A549 (cell line): ENCODE measurements around the gene P4HA1. TPM values are rescaled to one million over a fixed set of nuclear protein-coding genes. Genes with fewer than 3 reads are reported as not detected.

Experiments
- ATAC-seq, 2 experiments: fragments of 200-7000 bp in 1 of 2; fragments of >200 bp in 1 of 2; cut with Nextera tagmentation in 1 of 2; cut with Tn5 transposase in 1 of 2; 3 replicates each; pipeline versions ENCODE4 v1.8.0 to v1.9.1; 2018 to 2020; ENCODE audit warnings: mild to moderate bottlenecking in 1 of 2, moderate library complexity in 1 of 2
- CTCF ChIA-PET: fragments of 300-600 bp; sonication (Branson Sonifier 250); formaldehyde crosslinking; extraction: SDS; loops from one replicate; lab custom pipeline; 2021; ENCODE audit warnings: antibody characterized with exemption, inconsistent platforms; lab: Yijun Ruan, JAX
- POLR2A ChIA-PET: fragments of 350-600 bp; formaldehyde crosslinking; extraction: SDS; loops from one replicate; lab custom pipeline; 2021; ENCODE audit warnings: antibody characterized with exemption, inconsistent platforms; lab: Yijun Ruan, JAX
- DNase-seq, 2 experiments: peaks; one replicate each; pipeline versions ENCODE4 v3.0.0 to v3.0.0-alpha.2; 2011 to 2016; ENCODE audit warnings: low read depth in 1 of 2, low spot score in 1 of 2
- FAIRE-seq: peaks from 2 replicates; lab custom pipeline; 2011; peaks lifted over from hg19 to GRCh38; lab: Jason Lieb, UNC
- H3K27ac ChIP-seq, 2 experiments: fragments of >200 bp; sonication (Bioruptor Twin); formaldehyde crosslinking; 3 replicates each; pipeline ENCODE4 v1.5.1; 2016 to 2017
- H3K4me1 ChIP-seq: fragments of >200 bp; sonication (Bioruptor Twin); formaldehyde crosslinking; 3 replicates; pipeline ENCODE4 v1.6.1; 2016
- H3K4me2 ChIP-seq: fragments of >200 bp; sonication (Bioruptor Twin); formaldehyde crosslinking; 3 replicates; pipeline ENCODE4 v1.6.1; 2016
- H3K4me3 ChIP-seq: fragments of >200 bp; sonication (Bioruptor Twin); formaldehyde crosslinking; 3 replicates; pipeline ENCODE4 v1.5.1; 2016
- H3K9me3 ChIP-seq: fragments of >200 bp; sonication (Bioruptor Twin); formaldehyde crosslinking; 3 replicates; pipeline ENCODE4 v1.6.1; 2016
- CBX2 ChIP-seq: fragments of 200-600 bp; sonication (generic); IDR thresholded peaks from 2 replicates; pipeline ENCODE4 v1.6.1; 2016; ENCODE audit warnings: low read depth, mild to moderate bottlenecking, borderline replicate concordance
- CHD2 ChIP-seq: fragments of 150-350 bp; IDR thresholded peaks from 2 replicates; pipeline ENCODE4 v1.6.1; 2014; ENCODE audit warnings: low read length; ENCODE audit not compliant: partially characterized antibody
- CHD4 ChIP-seq: fragments of 200-600 bp; sonication (generic); IDR thresholded peaks from 2 replicates; pipeline ENCODE4 v1.6.1; 2016; ENCODE audit warnings: antibody characterized with exemption, mild to moderate bottlenecking, borderline replicate concordance
- ESRRA ChIP-seq: fragments of 150-350 bp; IDR thresholded peaks from 2 replicates; pipeline ENCODE4 v1.6.1; 2014; ENCODE audit warnings: mild to moderate bottlenecking, low read length, borderline replicate concordance
- FOSL2 ChIP-seq, 2 experiments: fragments of 450-650 bp in 1 of 2; fragments of >200 bp in 1 of 2; sonication (Bioruptor Twin) in 1 of 2; formaldehyde crosslinking; IDR thresholded peaks; 2 replicates each; pipeline versions ENCODE4 v1.5.0 to v1.6.1; 2016 to 2020; ENCODE audit warnings: mild to moderate bottlenecking in 1 of 2, moderate library complexity in 1 of 2
- HDAC2 ChIP-seq: fragments of 200-600 bp; sonication (generic); IDR thresholded peaks from 2 replicates; pipeline ENCODE4 v1.6.1; 2016
- HEYL ChIP-seq: fragments of 250-450 bp; sonication (Bioruptor Pico); IDR thresholded peaks from 2 replicates; pipeline ENCODE4 v1.8.0; 2021; ENCODE audit warnings: mild to moderate bottlenecking, moderate library complexity
- HOXA7 ChIP-seq: fragments of 250-450 bp; sonication (Bioruptor Pico); IDR thresholded peaks from 2 replicates; pipeline ENCODE4 v1.5.0; 2020; ENCODE audit warnings: mild to moderate bottlenecking, moderate library complexity
- HOXB13 ChIP-seq: fragments of 250-450 bp; sonication (Bioruptor Pico); IDR thresholded peaks from 2 replicates; pipeline ENCODE4 v1.5.0; 2020; ENCODE audit warnings: low read depth, mild to moderate bottlenecking, moderate library complexity
- HOXB5 ChIP-seq: fragments of 250-450 bp; sonication (Bioruptor Pico); IDR thresholded peaks from 2 replicates; pipeline ENCODE4 v1.5.0; 2020; ENCODE audit warnings: mild to moderate bottlenecking, moderate library complexity
- JUN ChIP-seq, 2 experiments: fragments of >200 bp; sonication (Bioruptor Twin); formaldehyde crosslinking; IDR thresholded peaks; 2 replicates in 1 of 2; 3 replicates in 1 of 2; pipeline ENCODE4 v1.6.1; 2016 to 2017
- KDM1A ChIP-seq: fragments of 200-600 bp; sonication (generic); IDR thresholded peaks from 2 replicates; pipeline ENCODE4 v1.6.1; 2016; ENCODE audit warnings: low read depth, mild to moderate bottlenecking
- KDM5A ChIP-seq: fragments of 200-600 bp; sonication (generic); IDR thresholded peaks from 2 replicates; pipeline ENCODE4 v1.6.1; 2016; ENCODE audit warnings: antibody characterized with exemption, mild to moderate bottlenecking
- MYC ChIP-seq: IDR thresholded peaks from 2 replicates; pipeline ENCODE4 v1.6.1; 2012; ENCODE audit warnings: mild to moderate bottlenecking, inconsistent platforms, low read length, improper control_type of control experiment, borderline replicate concordance
- NFE2L2 ChIP-seq: fragments of 150-350 bp; conservative IDR thresholded peaks from 2 replicates; pipeline ENCODE4 v1.6.1; 2014; ENCODE audit warnings: low read length
- NPAS2 ChIP-seq: fragments of 250-450 bp; sonication (Bioruptor Pico); IDR thresholded peaks from 2 replicates; pipeline ENCODE4 v1.8.0; 2022; ENCODE audit warnings: mild to moderate bottlenecking, moderate library complexity, borderline replicate concordance
- POLR2A ChIP-seq: IDR thresholded peaks from 2 replicates; pipeline ENCODE4 v1.6.1; 2012; ENCODE audit warnings: mild to moderate bottlenecking, low read length
- POLR2AphosphoS2 ChIP-seq: conservative IDR thresholded peaks from 2 replicates; pipeline ENCODE4 v1.6.1; 2012; ENCODE audit warnings: low read length, improper control_type of control experiment, inconsistent platforms
- RAD21 ChIP-seq, 2 experiments: fragments of >200 bp in 1 of 2; sonication (Bioruptor Twin) in 1 of 2; formaldehyde crosslinking in 1 of 2; IDR thresholded peaks in 1 of 2; conservative IDR thresholded peaks in 1 of 2; 2 replicates in 1 of 2; 3 replicates in 1 of 2; pipeline ENCODE4 v1.6.1; 2012 to 2018; ENCODE audit warnings: inconsistent platforms in 1 of 2
- RARB ChIP-seq: fragments of 250-450 bp; sonication (Bioruptor Pico); IDR thresholded peaks from 2 replicates; pipeline ENCODE4 v1.8.0; 2021; ENCODE audit warnings: mild to moderate bottlenecking, moderate library complexity
- SMC3 ChIP-seq: fragments of >200 bp; sonication (Bioruptor Twin); formaldehyde crosslinking; IDR thresholded peaks from 3 replicates; pipeline ENCODE4 v1.6.1; 2018; ENCODE audit warnings: inconsistent platforms
- TP53 ChIP-seq: fragments of 250-450 bp; sonication (Bioruptor Pico); IDR thresholded peaks from 2 replicates; pipeline ENCODE4 v1.5.0; 2021; ENCODE audit warnings: mild to moderate bottlenecking, moderate library complexity
- WGBS: methylation state at CpG from one replicate; pipeline ENCODE4 v1.1.6; 2017; ENCODE audit errors: missing lambda C conversion rate; 5-methylcytosine and 5-hydroxymethylcytosine counted together
- polyA plus RNA-seq, 4 experiments: library from polyadenylated mRNA; depleted of rRNA in 3 of 4; stranded (reverse); fragments of >200 nt; fragmentation: RNase III in 1 of 4; extraction: RNeasy Plus Mini Kit Qiagen cat#74134 plus additional on column Dnase treatment in 1 of 4; gene quantifications; 2 replicates in 3 of 4; 3 replicates in 1 of 4; pipeline ENCODE4 v1.2.3, GENCODE V29; 2011 to 2017
- TF ChIP-seq, protein P1 (sequence below): fragments of >200 bp; sonication (Bioruptor Twin); formaldehyde crosslinking; IDR thresholded peaks from 3 replicates; pipeline ENCODE4 v1.6.1; 2016
- TF ChIP-seq, protein P2 (sequence below): fragments of 250-450 bp; sonication (Bioruptor Pico); IDR thresholded peaks from 2 replicates; pipeline ENCODE4 v1.5.0; 2021; ENCODE audit warnings: mild to moderate bottlenecking, moderate library complexity, borderline replicate concordance
- TF ChIP-seq, protein P3 (sequence below): fragments of 200-600 bp; sonication (generic); IDR thresholded peaks from 2 replicates; pipeline ENCODE4 v1.6.1; 2016; ENCODE audit warnings: antibody characterized with exemption, mild to moderate bottlenecking, moderate library complexity
- TF ChIP-seq, protein P4 (sequence below): fragments of 150-350 bp; IDR thresholded peaks from 2 replicates; pipeline ENCODE4 v1.6.1; 2014; ENCODE audit warnings: low read depth, mild to moderate bottlenecking, low read length
- TF ChIP-seq, protein P5 (sequence below): fragments of >200 bp; sonication (Bioruptor Twin); formaldehyde crosslinking; IDR thresholded peaks from 3 replicates; pipeline ENCODE4 v1.5.1; 2016

The P4HA1 gene
- polyA plus RNA-seq, 2 of the 4 experiments (the other 2 are of a cell fraction), result 23.7 to 49.0 TPM

DNA sequence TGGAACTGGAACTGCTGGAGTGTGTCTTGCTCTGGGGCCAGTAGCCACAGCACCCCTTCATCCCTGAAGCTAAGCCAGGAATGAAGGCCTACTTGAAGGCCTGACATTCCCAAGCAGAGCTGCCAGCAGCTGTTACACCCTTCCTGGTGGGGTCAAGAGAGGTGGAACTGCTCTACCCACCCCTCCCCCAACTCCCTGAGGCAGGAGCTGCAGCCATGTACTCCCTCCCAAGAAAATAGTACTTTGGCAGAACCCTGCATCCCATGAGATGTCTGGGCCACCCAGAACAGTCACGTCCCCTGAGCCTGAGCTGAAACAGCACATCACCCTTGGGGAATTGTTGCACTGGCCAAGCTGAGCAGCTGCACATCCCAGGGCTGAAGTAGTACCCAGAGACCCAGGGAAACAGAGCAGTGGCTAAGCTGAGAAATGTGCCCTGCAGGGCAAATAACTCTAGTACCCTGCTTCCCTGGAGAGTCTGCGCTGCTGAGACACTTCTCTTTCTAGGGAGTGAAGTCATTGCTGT, 78.6 kb downstream of the P4HA1 start:
- no peak for DNase-seq
- H3K4me1 ChIP-seq, result peaks cover 7% of the 10 kb centered on the region; the same call in 2 of the 3 replicates
- TF ChIP-seq, protein P1, sequence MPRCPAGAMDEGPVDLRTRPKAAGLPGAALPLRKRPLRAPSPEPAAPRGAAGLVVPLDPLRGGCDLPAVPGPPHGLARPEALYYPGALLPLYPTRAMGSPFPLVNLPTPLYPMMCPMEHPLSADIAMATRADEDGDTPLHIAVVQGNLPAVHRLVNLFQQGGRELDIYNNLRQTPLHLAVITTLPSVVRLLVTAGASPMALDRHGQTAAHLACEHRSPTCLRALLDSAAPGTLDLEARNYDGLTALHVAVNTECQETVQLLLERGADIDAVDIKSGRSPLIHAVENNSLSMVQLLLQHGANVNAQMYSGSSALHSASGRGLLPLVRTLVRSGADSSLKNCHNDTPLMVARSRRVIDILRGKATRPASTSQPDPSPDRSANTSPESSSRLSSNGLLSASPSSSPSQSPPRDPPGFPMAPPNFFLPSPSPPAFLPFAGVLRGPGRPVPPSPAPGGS, result no peak
- TF ChIP-seq CHD2, result no peak
- no peak for TF ChIP-seq JUN (IDR thresholded peaks at IDR 0.05)
- no peak for TF ChIP-seq HOXB13 (CRISPR knock-in tag)
- no peak for TF ChIP-seq FOSL2 (IDR thresholded peaks at IDR 0.05)
- no peak for TF ChIP-seq FOSL2 (CRISPR knock-in tag; IDR thresholded peaks at IDR 0.05)
- no peak for TF ChIP-seq SMC3
- no peak for TF ChIP-seq HOXB5
- no peak for TF ChIP-seq RAD21 (conservative IDR thresholded peaks at IDR 0.05 in 1 of 2, IDR thresholded peaks at IDR 0.05 in 1 of 2)
- TF ChIP-seq POLR2A, result no peak
- TF ChIP-seq, protein P2, sequence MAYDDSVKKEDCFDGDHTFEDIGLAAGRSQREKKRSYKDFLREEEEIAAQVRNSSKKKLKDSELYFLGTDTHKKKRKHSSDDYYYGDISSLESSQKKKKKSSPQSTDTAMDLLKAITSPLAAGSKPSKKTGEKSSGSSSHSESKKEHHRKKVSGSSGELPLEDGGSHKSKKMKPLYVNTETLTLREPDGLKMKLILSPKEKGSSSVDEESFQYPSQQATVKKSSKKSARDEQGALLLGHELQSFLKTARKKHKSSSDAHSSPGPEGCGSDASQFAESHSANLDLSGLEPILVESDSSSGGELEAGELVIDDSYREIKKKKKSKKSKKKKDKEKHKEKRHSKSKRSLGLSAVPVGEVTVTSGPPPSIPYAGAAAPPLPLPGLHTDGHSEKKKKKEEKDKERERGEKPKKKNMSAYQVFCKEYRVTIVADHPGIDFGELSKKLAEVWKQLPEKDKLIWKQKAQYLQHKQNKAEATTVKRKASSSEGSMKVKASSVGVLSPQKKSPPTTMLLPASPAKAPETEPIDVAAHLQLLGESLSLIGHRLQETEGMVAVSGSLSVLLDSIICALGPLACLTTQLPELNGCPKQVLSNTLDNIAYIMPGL, result no peak
- no peak for TF ChIP-seq RARB
- TF ChIP-seq MYC, result no peak
- TF ChIP-seq HOXA7 (CRISPR knock-in tag), result no peak
- TF ChIP-seq HEYL (CRISPR knock-in tag), result no peak
- TF ChIP-seq NPAS2 (CRISPR knock-in tag), result no peak
- no peak for TF ChIP-seq TP53 (CRISPR knock-in tag)
- no peak for TF ChIP-seq POLR2AphosphoS2
- TF ChIP-seq, protein P3, sequence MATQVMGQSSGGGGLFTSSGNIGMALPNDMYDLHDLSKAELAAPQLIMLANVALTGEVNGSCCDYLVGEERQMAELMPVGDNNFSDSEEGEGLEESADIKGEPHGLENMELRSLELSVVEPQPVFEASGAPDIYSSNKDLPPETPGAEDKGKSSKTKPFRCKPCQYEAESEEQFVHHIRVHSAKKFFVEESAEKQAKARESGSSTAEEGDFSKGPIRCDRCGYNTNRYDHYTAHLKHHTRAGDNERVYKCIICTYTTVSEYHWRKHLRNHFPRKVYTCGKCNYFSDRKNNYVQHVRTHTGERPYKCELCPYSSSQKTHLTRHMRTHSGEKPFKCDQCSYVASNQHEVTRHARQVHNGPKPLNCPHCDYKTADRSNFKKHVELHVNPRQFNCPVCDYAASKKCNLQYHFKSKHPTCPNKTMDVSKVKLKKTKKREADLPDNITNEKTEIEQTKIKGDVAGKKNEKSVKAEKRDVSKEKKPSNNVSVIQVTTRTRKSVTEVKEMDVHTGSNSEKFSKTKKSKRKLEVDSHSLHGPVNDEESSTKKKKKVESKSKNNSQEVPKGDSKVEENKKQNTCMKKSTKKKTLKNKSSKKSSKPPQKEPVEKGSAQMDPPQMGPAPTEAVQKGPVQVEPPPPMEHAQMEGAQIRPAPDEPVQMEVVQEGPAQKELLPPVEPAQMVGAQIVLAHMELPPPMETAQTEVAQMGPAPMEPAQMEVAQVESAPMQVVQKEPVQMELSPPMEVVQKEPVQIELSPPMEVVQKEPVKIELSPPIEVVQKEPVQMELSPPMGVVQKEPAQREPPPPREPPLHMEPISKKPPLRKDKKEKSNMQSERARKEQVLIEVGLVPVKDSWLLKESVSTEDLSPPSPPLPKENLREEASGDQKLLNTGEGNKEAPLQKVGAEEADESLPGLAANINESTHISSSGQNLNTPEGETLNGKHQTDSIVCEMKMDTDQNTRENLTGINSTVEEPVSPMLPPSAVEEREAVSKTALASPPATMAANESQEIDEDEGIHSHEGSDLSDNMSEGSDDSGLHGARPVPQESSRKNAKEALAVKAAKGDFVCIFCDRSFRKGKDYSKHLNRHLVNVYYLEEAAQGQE, result no peak
- TF ChIP-seq, protein P4, sequence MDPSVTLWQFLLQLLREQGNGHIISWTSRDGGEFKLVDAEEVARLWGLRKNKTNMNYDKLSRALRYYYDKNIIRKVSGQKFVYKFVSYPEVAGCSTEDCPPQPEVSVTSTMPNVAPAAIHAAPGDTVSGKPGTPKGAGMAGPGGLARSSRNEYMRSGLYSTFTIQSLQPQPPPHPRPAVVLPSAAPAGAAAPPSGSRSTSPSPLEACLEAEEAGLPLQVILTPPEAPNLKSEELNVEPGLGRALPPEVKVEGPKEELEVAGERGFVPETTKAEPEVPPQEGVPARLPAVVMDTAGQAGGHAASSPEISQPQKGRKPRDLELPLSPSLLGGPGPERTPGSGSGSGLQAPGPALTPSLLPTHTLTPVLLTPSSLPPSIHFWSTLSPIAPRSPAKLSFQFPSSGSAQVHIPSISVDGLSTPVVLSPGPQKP, result no peak
- ChIA-PET CTCF (interaction anchor here (0.8 kb wide), 1 partner anchor 142 kb away, joined by 3 read pairs; no protein-coding TSS in a partner anchor), POLR2A (no interaction called here)
- no peak overlapping the region for H3K4me3 ChIP-seq
- WGBS, result 90% methylated on average over 2 of the region's 2 CpGs
- no peak overlapping the region for H3K27ac ChIP-seq
- H3K4me2 ChIP-seq, result no peak overlapping the region
- no peak for ATAC-seq
- no peak for FAIRE-seq
- H3K9me3 ChIP-seq, result no peaks in the 10 kb centered on the region

DNA sequence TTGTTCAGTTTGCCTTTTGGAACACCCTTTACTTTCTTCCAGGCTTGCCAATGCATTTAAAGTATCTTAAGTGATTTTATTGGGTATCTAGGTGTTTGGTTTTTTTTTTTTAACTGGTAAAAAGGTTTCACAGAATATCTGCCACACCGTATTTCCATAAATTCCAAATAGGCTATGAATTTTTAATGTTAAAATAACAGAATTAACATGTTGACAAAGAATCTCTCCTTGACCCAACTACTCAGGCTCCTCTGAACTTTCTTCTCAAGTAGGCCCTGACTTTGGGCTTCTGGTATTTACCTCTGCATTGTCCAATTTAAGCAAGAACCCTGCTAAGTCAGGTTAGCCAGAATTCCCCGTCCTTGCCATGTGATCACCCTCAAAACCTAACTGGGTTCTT, 80.9 kb downstream of the P4HA1 start:
- FAIRE-seq (no peak), DNase-seq (no peak), ATAC-seq (no peak)
- ChIA-PET POLR2A (no interaction called here), CTCF (no interaction called here)
- 96% methylated on average over 2 of the region's 2 CpGs for WGBS
- no peak overlapping the region for H3K4me3 ChIP-seq
- no peaks in the 10 kb centered on the region for H3K9me3 ChIP-seq
- H3K27ac ChIP-seq, result no peak overlapping the region
- H3K4me1 ChIP-seq, result peaks cover 7% of the 10 kb centered on the region; the same call in 2 of the 3 replicates
- no peak overlapping the region for H3K4me2 ChIP-seq
- TF ChIP-seq CBX2, result no peak
- no peak for TF ChIP-seq HDAC2
- no peak for TF ChIP-seq CHD4
- no peak for TF ChIP-seq MYC
- no peak for TF ChIP-seq KDM5A
- TF ChIP-seq HEYL (CRISPR knock-in tag), result no peak
- TF ChIP-seq HOXB13 (CRISPR knock-in tag), result no peak
- no peak for TF ChIP-seq NFE2L2
- TF ChIP-seq, protein P5, sequence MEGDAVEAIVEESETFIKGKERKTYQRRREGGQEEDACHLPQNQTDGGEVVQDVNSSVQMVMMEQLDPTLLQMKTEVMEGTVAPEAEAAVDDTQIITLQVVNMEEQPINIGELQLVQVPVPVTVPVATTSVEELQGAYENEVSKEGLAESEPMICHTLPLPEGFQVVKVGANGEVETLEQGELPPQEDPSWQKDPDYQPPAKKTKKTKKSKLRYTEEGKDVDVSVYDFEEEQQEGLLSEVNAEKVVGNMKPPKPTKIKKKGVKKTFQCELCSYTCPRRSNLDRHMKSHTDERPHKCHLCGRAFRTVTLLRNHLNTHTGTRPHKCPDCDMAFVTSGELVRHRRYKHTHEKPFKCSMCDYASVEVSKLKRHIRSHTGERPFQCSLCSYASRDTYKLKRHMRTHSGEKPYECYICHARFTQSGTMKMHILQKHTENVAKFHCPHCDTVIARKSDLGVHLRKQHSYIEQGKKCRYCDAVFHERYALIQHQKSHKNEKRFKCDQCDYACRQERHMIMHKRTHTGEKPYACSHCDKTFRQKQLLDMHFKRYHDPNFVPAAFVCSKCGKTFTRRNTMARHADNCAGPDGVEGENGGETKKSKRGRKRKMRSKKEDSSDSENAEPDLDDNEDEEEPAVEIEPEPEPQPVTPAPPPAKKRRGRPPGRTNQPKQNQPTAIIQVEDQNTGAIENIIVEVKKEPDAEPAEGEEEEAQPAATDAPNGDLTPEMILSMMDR, result no peak
- TF ChIP-seq NPAS2 (CRISPR knock-in tag), result no peak
- TF ChIP-seq ESRRA, result no peak
- no peak for TF ChIP-seq RARB
- no peak for TF ChIP-seq KDM1A
